Ishikawa (cell line): ENCODE measurements around the gene ALDH7A1.

ENCODE experiments used
- CEBPB ChIP-seq: IDR thresholded peaks from 2 replicates; pipeline ENCODE4 v1.6.1; 2012
- CREB1 ChIP-seq: IDR thresholded peaks from 2 replicates; pipeline ENCODE4 v1.6.1; 2012; ENCODE audit warnings: low read depth
- EGR1 ChIP-seq: IDR thresholded peaks from 2 replicates; pipeline ENCODE4 v1.6.1; 2012
- EP300 ChIP-seq: IDR thresholded peaks from 2 replicates; pipeline ENCODE4 v1.6.1; 2012; ENCODE audit warnings: borderline replicate concordance
- FOXM1 ChIP-seq: IDR thresholded peaks from 2 replicates; pipeline ENCODE4 v1.6.1; 2012; ENCODE audit warnings: low read depth, borderline replicate concordance
- MAX ChIP-seq: IDR thresholded peaks from 2 replicates; pipeline ENCODE4 v1.6.1; 2012
- NFIC ChIP-seq: IDR thresholded peaks from 2 replicates; pipeline ENCODE4 v1.6.1; 2012
- RAD21 ChIP-seq: IDR thresholded peaks from 2 replicates; pipeline ENCODE4 v1.6.1; 2012; ENCODE audit warnings: low read depth
- REST ChIP-seq: IDR thresholded peaks from 2 replicates; pipeline ENCODE4 v1.6.1; 2012; ENCODE audit warnings: low read depth, mild to moderate bottlenecking
- TAF1 ChIP-seq: IDR thresholded peaks from 2 replicates; pipeline ENCODE4 v1.6.1; 2012; ENCODE audit warnings: low read depth, mild to moderate bottlenecking
- TCF12 ChIP-seq: IDR thresholded peaks from 2 replicates; pipeline ENCODE4 v1.6.1; 2012; ENCODE audit warnings: low read depth
- TEAD4 ChIP-seq: IDR thresholded peaks from 2 replicates; pipeline ENCODE4 v1.6.1; 2012
- USF1 ChIP-seq: IDR thresholded peaks from 2 replicates; pipeline ENCODE4 v1.6.1; 2012
- YY1 ChIP-seq: IDR thresholded peaks from 2 replicates; pipeline ENCODE4 v1.6.1; 2012; ENCODE audit warnings: low read depth
- ZBTB7A ChIP-seq: IDR thresholded peaks from 2 replicates; pipeline ENCODE4 v1.6.1; 2012; ENCODE audit warnings: low read depth

Gene ALDH7A1

GRCh38 chr5:126594748-126595485 lies at the start of gene ALDH7A1:
ALDH7A1 (minus strand) TSS chr5:126595219; CDS start chr5:126595198, 21 bp downstream.
- TF ChIP-seq MAX (peak; percentile 77), YY1 (0 out of 2 replicates have a peak, but pooled peaks have one; percentile 27), CEBPB (no peak), EP300 (no peak), USF1 (no peak), FOXM1 (no peak), EGR1 (no peak), CREB1 (no peak), RAD21 (peak; percentile 41)

GRCh38 chr5:126641387-126641786 lies 46.4 kb upstream of the ALDH7A1 start:
- no peak for TF ChIP-seq USF1
- TF ChIP-seq FOXM1, result no peak
- TF ChIP-seq RAD21, result no peak
- TF ChIP-seq ZBTB7A, result no peak
- no peak for TF ChIP-seq MAX
- TF ChIP-seq TCF12, result no peak
- TF ChIP-seq EGR1, result no peak
- no peak for TF ChIP-seq TAF1
- no peak for TF ChIP-seq REST
- no peak for TF ChIP-seq TEAD4
- TF ChIP-seq CEBPB, result no peak
- no peak for TF ChIP-seq YY1
- TF ChIP-seq EP300, result no peak
- TF ChIP-seq NFIC, result no peak
- no peak for TF ChIP-seq CREB1

- TF ChIP-seq FOXM1 (no peak), YY1 (no peak), RAD21 (no peak), REST (no peak), EP300 (no peak), TCF12 (no peak), TAF1 (no peak), CREB1 (no peak), TEAD4 (no peak), MAX (no peak), USF1 (no peak), ZBTB7A (no peak), EGR1 (no peak), CEBPB (no peak), NFIC (no peak)
These were observed 45.8 kb upstream of the ALDH7A1 start for GRCh38 chr5:126640866-126641265.

GRCh38 chr5:126636956-126637355 lies 41.9 kb upstream of the ALDH7A1 start:
- no peak for TF ChIP-seq USF1
- no peak for TF ChIP-seq ZBTB7A

- TF ChIP-seq YY1, result no peak
- TF ChIP-seq CREB1, result no peak
- TF ChIP-seq MAX, result no peak
- TF ChIP-seq RAD21, result no peak
- TF ChIP-seq CEBPB, result no peak
- no peak for TF ChIP-seq TCF12
- TF ChIP-seq TAF1, result no peak
- no peak for TF ChIP-seq TEAD4
- no peak for TF ChIP-seq EGR1
- TF ChIP-seq NFIC, result no peak
- TF ChIP-seq ZBTB7A, result no peak
- TF ChIP-seq FOXM1, result no peak
- no peak for TF ChIP-seq REST
- no peak for TF ChIP-seq EP300
- no peak for TF ChIP-seq USF1
These were observed 40.6 kb upstream of the ALDH7A1 start for GRCh38 chr5:126635585-126635984.
